HUES6 (cell line): ENCODE results near the gene LOXL3.

Experiments
- H3K27ac ChIP-seq: 2 replicates; pipeline ENCODE4 v1.7.0; 2013; ENCODE audit warnings: low read depth, mild to moderate bottlenecking, low read length, inconsistent platforms
- H3K27me3 ChIP-seq: 2 replicates; pipeline ENCODE4 v1.6.1; 2013; ENCODE audit warnings: low read length; ENCODE audit not compliant: control insufficient read depth, insufficient read depth
- H3K36me3 ChIP-seq: 2 replicates; pipeline ENCODE4 v1.6.1; 2013; ENCODE audit warnings: low read length; ENCODE audit not compliant: control insufficient read depth, insufficient read depth
- H3K4me1 ChIP-seq: 2 replicates; pipeline ENCODE4 v1.6.1; 2013; ENCODE audit warnings: low read length; ENCODE audit not compliant: control insufficient read depth, insufficient read depth
- H3K4me3 ChIP-seq: 2 replicates; pipeline ENCODE4 v1.5.1; 2013; ENCODE audit warnings: low read depth, low read length
- H3K9ac ChIP-seq: one replicate; pipeline ENCODE4 v1.6.1; 2013; ENCODE audit warnings: mild to moderate bottlenecking, low read length
- H3K9me3 ChIP-seq: 2 replicates; pipeline ENCODE4 v1.6.1; 2013; ENCODE audit warnings: low read depth, low read length; ENCODE audit not compliant: control insufficient read depth, insufficient read depth

LOXL3 gene

GRCh38 chr2:74548900-74549826 lies 4.6 kb downstream of the LOXL3 start:
- H3K36me3 ChIP-seq = no peaks in the 10 kb centered on the region
- H3K9me3 ChIP-seq = no peaks in the 10 kb centered on the region
- H3K27ac ChIP-seq = no peak overlapping the region
- H3K9ac ChIP-seq = peak overlapping the region; percentile 64
- peak overlapping the region; percentile 61 for H3K4me3 ChIP-seq
- H3K4me1 ChIP-seq = peaks cover 28% of the 10 kb centered on the region
- H3K27me3 ChIP-seq = peaks cover 56% of the 10 kb centered on the region

GRCh38 chr2:74548285-74548899 lies 5.3 kb downstream of the LOXL3 start:
- Histone ChIP-seq H3K4me3 (peak overlapping the region; percentile 61), H3K9ac (peak overlapping the region; percentile 64), H3K9me3 (no peaks in the 10 kb centered on the region), H3K27ac (no peak overlapping the region), H3K27me3 (peaks cover 56% of the 10 kb centered on the region), H3K4me1 (peaks cover 25% of the 10 kb centered on the region), H3K36me3 (no peaks in the 10 kb centered on the region)

- Histone ChIP-seq H3K9ac (no peak overlapping the region), H3K4me1 (peaks cover 15% of the 10 kb centered on the region; the same call in 1 of the 2 replicates), H3K36me3 (no peaks in the 10 kb centered on the region), H3K27ac (no peak overlapping the region), H3K4me3 (no peak overlapping the region), H3K9me3 (no peaks in the 10 kb centered on the region), H3K27me3 (peaks cover 38% of the 10 kb centered on the region)
Observed at GRCh38 chr2:74546004-74546403, 7.7 kb downstream of the LOXL3 start.

GRCh38 chr2:74544634-74545033 lies 9.1 kb downstream of the LOXL3 start:
- no peak overlapping the region for H3K9ac ChIP-seq
- no peak overlapping the region for H3K27ac ChIP-seq
- peaks cover 10% of the 10 kb centered on the region; the same call in 1 of the 2 replicates for H3K4me1 ChIP-seq
- no peaks in the 10 kb centered on the region for H3K9me3 ChIP-seq
- peaks cover 24% of the 10 kb centered on the region for H3K27me3 ChIP-seq
- H3K36me3 ChIP-seq = no peaks in the 10 kb centered on the region
- H3K4me3 ChIP-seq = no peak overlapping the region

- H3K27ac ChIP-seq = no peak overlapping the region
- no peaks in the 10 kb centered on the region for H3K36me3 ChIP-seq
- no peak overlapping the region for H3K9ac ChIP-seq
- H3K27me3 ChIP-seq = peaks cover 10% of the 10 kb centered on the region
- H3K9me3 ChIP-seq = no peaks in the 10 kb centered on the region
- H3K4me3 ChIP-seq = no peak overlapping the region
- peaks cover under 1% of the 10 kb centered on the region; the same call in 1 of the 2 replicates for H3K4me1 ChIP-seq
Observed at GRCh38 chr2:74542978-74543377, 10.8 kb downstream of the LOXL3 start.

GRCh38 chr2:74540291-74540690 lies 13.5 kb downstream of the LOXL3 start:
- H3K4me1 ChIP-seq = no peaks in the 10 kb centered on the region
- no peaks in the 10 kb centered on the region for H3K36me3 ChIP-seq
- H3K27ac ChIP-seq = no peak overlapping the region
- H3K27me3 ChIP-seq = no peaks in the 10 kb centered on the region
- H3K4me3 ChIP-seq = no peak overlapping the region
- no peak overlapping the region for H3K9ac ChIP-seq
- no peaks in the 10 kb centered on the region for H3K9me3 ChIP-seq

- Histone ChIP-seq H3K36me3 (peaks cover 7% of the 10 kb centered on the region; the same call in 1 of the 2 replicates), H3K9ac (no peak overlapping the region), H3K27me3 (no peaks in the 10 kb centered on the region), H3K27ac (no peak overlapping the region), H3K4me1 (no peaks in the 10 kb centered on the region), H3K4me3 (no peak overlapping the region), H3K9me3 (no peaks in the 10 kb centered on the region)
Observed at GRCh38 chr2:74538881-74539339, 14.8 kb downstream of the LOXL3 start.

- Histone ChIP-seq H3K27me3 (no peaks in the 10 kb centered on the region), H3K4me3 (no peak overlapping the region), H3K4me1 (no peaks in the 10 kb centered on the region), H3K36me3 (peaks cover 24% of the 10 kb centered on the region), H3K27ac (no peak overlapping the region), H3K9me3 (no peaks in the 10 kb centered on the region), H3K9ac (no peak overlapping the region)
Observed at GRCh38 chr2:74537140-74537539, 16.6 kb downstream of the LOXL3 start.

- Histone ChIP-seq H3K36me3 (peaks cover 32% of the 10 kb centered on the region), H3K27ac (no peak overlapping the region), H3K9me3 (no peaks in the 10 kb centered on the region), H3K9ac (no peak overlapping the region), H3K4me1 (no peaks in the 10 kb centered on the region), H3K4me3 (no peak overlapping the region), H3K27me3 (no peaks in the 10 kb centered on the region)
Observed at GRCh38 chr2:74536166-74536950, 17.4 kb downstream of the LOXL3 start.

GRCh38 chr2:74535440-74535965 lies 18.2 kb downstream of the LOXL3 start:
- no peaks in the 10 kb centered on the region for H3K27me3 ChIP-seq
- peaks cover 4% of the 10 kb centered on the region; the same call in 1 of the 2 replicates for H3K4me1 ChIP-seq
- H3K4me3 ChIP-seq = no peak overlapping the region
- H3K27ac ChIP-seq = no peak overlapping the region
- peaks cover 32% of the 10 kb centered on the region for H3K36me3 ChIP-seq
- no peak overlapping the region for H3K9ac ChIP-seq
- no peaks in the 10 kb centered on the region for H3K9me3 ChIP-seq
